SK-N-DZ (cell line): ENCODE data around the gene SLFN12L.
"Not testable (repeated sequence)": the region's sequence is repeated elsewhere in the genome, so short reads cannot be mapped to it uniquely, and the experiment has no call there.

Experiments used
- DNase-seq: peaks from one replicate; pipeline ENCODE4 v3.0.0-alpha.2; 2015; ENCODE audit warnings: low spot score

SLFN12L gene

DNA sequence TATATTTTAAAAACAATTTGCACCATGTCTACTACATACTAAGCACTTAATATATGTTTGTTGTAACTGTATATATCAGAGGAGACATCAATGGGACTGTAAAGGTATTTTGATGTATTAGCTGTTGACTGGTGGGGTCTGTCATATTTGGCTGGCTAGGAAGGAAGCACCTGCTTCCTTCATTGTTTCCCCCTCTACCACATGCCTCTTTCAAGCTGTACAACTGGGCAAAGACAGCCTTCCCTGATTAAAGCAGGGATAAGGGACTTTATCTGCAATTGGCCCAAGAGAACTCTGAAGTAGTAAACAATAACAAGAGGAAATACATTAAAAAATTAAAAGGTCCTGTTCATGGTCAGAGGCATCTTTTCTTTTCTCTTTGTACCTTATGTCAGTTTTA, 5.5 kb upstream of the SLFN12L start:
- DNase-seq = no peak

DNA sequence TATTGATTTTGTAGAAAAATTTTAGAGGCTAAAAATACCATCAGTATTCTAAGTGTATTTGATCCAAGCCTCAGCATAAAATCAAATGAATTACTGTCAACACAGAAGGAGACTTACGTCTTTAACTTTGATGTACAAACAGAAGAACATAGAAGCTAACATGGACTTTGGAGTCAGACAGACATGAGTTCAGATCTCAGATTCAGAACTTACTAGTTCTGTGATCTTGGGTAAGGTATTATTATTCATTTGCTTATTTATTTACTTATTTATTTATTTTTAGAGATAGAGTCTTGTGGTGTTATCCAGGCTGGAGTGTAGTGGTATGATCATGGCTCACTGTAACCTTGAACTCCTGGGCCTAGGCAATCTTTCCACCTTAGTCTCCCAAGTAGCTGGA, 4.0 kb upstream of the SLFN12L start:
- DNase-seq = no peak

DNA sequence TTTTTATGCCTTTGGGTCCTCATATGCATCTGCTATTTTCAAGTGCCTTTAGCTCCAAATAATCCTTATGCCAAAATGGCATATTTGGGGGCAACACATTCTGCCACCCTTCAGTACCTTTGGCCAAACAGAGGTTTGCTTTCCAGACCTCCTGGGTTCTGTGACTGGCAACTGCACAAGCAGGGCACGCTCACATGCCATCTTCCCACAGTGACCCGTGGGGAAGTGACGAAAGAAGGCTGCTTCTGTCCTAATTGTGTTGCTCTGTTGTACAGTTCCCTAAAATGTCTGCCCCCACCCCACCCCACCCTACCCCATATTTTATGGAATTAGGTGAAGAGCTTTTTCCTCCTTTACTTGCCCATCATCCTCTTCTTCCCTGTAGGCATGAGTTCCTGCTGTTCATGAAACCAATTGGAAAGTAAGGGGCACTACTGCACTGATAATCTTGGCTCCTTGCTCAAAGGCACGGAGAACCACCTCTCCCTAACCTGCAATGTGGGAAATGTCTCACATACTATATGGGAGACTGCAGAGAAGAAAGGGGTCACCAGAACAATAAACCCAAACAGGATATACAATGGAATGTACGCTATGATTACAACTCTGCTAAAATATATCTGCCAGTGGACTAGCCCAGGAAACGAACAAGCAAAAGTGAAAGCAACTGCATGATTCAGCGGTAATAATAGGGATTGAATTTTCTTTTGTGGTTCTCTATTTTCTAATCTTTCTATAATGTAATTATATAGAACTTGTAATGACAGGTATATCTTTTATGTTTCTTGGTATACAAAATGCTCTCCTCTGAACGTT, 3.3 kb upstream of the SLFN12L start:
- no peak for DNase-seq

DNA sequence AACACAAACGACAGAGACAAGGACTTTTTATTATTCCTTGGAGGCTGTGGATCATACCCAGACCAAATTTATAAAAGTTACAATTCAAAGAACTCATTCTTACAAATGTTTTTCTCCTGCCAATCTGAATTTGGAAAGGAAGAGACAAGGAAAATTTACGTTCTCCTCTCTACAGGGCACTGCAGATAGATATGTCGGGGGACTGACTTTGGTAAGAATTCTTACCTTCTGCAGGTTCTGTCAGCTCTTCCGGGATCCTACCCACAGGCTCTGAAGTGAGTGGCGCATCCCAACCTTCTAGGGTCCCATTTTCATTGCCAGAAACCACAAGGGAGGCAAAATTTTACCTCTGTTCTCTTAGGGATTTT, 2.2 kb upstream of the SLFN12L start:
- no peak for DNase-seq

DNA sequence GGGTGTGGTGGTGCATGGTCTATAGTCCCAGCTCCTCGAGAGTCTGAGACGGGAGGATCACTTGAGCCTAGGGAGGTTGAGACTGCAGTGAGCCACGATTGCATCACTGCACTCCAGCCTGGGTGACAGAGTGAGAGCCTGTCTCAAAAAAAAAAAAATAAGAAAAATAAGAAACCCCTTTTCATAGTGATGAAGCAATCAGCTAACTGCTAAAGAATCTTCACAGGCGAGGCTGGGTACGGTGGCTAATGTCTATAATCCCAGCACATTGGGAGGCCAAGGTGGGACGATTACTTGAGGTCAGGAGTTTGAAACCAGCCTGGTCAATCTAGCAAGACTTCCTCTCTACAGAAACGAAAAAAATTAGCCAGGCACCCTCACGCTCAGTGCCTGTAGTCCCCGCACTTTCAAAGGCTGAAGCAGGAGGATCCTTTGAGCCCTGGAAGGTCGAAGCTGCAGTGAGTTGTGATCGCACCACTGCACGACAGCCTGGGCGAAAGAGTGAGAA, 760 bp downstream of the SLFN12L start:
- DNase-seq = no peak

DNA sequence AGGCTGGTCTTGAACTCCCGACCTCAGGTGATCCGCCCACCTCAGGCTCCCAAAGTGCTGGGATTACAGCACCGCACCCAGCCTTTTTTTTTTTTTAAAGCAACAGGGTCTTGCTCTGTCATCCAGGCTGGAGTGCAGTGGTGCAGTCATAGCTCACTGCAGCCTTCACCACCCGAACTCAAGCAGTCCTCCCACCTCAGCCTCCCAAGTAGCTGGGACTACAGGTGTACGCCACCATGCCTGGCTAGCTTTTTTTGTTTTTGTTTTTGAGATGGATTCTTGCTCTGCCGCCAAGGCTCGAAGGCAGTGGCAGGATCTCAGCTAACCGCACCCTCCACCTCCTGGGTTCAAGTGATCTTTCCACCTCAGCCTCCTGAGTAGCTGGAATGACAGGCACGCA, 2.1 kb downstream of the SLFN12L start:
- not testable (repeated sequence) for DNase-seq

DNA sequence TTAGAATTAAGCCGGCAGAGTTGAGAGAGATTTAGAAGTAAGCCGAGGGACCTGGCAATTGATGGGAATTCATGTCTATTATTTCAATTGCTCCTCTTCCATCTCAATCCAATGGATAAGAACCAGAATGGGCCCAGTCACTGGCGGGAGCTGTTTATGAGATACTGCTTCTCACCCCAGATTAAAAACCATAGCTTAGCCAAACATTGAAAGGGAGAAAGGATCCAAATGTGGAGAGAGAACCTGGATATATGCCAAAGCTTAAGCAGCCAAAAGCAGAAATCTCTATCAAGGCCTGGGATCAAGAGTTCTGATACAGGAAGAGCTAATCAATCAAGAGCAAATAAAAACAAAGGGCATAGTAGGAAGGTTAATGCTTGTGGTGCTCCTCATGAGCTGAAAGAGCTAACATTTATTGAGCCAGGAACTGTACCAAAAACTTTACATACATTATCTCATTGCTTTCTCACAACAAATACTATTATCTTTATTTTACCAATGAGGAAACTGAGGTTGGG, 2.8 kb downstream of the SLFN12L start:
- DNase-seq = no peak

DNA sequence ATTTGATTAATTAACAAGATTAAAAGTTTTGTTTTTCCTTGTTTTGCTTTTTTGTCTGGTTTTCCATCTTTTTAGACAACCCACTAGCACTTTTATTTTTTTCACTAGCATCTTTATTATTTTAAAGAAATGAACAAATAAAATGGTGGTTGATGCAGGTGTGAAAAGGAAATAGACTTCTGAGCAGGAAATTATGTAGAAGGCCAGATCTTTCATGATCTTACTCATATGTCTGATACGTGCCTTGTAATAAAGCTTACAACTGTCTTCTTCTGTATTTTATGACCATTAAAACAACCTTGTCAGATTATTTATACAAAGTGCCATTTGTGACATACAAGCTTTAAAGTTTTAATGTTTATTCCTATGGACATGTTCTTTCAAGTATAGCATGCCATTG, 6.3 kb downstream of the SLFN12L start:
- DNase-seq = no peak

DNA sequence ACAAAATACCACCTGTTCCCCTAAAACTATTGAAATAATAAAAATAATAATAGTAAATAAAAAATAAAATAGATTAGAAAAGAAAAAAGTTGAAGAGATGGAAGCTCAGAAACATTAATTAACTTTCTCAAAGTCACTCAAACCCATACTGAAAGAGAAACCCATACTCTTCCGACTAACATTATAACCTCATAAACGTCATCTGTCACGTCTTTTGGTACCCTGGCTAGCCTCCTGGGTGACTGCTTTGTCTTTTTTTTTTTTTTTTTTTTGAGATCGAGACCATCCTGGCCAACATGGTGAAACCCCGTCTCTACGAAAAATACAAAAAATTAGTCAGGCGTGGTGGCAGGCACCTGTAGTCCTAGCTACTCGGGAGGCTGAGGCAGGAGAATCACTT, 7.6 kb downstream of the SLFN12L start:
- no peak for DNase-seq

DNA sequence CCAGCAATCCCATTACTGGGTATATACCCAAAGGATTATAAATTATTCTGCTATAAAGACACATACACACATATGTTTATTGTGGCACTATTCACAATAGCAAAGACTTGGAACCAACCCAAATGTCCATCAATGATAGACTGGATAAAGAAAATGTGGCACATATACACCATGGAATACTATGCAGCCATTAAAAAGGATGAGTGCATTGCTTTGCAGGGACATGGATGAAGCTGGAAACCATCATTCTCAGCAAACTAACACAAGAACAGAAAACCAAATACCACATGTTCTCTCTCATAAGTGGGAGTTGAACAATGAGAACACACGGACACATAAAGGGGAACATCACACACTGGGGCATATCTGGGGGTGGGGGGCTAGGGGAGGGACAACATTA, 8.2 kb downstream of the SLFN12L start:
- not testable (repeated sequence) for DNase-seq

DNA sequence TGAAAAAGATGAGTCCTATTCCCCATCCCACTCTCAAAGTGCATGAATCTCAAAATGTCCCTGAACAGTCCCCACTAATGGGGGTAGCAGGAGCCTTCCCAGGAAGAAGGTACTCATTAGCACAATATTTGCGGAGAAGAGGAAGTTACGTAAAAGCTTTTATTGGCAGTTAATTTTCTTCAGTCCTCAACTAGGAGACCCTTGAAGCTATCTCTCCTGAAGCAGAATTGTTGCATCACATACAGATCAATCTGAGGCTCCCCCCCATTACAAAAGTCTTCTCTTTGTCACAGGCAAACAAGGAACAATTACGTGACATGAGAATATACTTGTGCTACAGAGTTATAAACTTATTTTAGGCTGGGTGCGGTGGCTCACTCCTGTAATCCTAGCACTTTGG, 14.2 kb downstream of the SLFN12L start:
- DNase-seq = no peak

DNA sequence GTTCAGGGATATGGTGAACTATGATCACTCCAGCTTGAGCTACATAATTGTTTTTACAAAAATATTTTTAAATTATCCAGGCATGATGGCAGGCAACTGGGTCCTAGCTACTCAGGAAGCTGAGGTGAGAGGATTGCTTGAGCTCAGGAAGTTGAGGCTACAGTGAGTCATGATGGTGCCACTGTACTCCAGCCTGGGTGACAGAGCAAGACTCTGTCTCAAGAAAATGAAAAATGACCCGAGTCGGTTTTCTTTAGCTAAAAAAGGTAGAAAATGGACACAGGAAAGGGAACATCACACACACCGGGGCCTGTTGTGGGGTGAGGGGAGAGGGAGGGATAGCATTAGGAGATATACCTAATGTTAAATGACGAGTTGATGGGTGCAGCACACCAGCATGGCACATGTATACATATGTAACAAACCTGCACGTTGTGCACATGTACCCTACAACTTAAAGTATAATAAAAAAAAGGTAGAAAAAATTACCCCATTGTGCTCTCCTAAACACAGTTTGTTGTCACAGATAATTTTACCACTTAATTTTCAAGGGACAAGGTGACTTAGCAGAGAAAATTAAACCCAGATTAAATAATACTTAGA, 15.7 kb downstream of the SLFN12L start:
- DNase-seq = not testable (repeated sequence)

DNA sequence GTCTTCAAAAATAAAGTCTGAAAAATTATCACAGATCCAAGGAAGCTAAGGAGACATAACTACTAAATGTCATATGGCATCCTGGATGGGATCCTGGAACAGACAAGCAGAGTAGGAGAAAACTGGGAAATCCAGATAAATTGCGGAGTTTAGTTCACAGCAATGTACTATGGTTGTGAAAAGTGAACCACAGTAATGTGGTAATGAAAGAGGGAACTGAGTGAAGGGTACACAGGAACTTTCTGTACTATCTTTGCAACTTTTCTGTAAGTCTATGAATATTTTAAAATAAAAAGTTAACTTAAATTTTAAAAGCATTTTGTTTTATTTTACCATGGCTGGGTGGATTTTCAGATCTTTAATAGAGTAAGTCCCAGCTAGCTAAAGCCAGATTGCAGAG, 16.3 kb downstream of the SLFN12L start:
- DNase-seq = no peak

DNA sequence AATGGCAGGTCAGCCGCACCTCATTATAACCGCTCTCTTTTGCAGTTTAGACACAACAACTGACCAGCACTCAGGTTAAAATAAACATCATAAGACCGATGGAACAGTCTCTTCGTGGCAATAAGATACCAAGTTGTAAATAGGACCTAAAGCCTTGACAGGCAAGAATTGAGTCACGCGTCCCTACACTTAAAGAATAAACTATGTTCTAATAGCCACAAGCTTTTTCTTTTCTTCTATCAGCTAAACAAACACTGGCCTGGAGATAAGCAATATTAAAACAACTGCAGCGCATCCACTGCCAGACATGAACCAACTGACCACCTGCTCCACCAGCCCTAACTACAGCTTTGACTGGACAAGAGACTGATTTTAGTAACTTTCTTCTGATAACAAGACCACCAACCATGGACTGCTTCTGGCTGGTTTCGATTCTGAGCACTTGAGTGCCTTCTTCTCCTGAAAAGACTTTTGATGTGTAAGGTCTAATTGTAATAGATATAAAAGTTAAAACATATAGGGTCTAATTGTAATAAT, 17.5 kb downstream of the SLFN12L start:
- no peak for DNase-seq

DNA sequence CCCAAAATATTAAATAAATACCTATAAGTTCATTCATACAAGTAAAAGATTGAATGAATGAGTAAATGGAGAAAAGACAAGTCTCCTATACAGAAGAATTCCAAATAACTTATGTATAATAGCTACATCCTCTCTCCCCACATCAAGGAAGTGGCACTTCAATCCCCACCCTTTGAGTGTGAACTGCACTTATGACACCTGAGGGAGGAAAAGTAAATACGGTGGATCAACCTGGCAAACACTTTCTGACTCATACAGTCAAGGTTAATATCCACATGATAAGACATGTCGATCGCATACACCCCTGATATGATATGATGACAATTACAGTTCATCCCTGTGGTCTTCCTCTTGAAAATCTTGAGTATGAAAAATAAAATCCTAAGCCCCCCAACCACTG, 18.0 kb downstream of the SLFN12L start:
- DNase-seq = no peak

DNA sequence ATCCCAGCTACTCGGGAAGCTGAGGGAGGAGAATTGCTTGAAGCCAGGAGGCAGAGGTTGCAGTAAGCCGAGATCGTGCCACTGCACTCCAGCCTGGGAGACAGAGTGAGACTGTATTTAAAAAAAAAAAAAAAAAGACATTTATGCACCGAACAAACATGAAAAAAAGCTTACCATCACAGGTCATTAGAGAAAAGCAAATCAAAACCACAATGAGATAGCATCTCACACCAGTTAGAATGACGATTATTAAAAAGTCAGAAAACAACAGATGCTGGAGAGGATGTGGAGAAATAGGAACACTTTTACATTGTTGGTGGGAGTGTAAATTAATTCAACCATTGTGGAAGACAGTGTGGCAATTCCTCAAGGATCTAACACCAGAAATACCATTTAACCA, 19.0 kb downstream of the SLFN12L start:
- not testable (repeated sequence) for DNase-seq

DNA sequence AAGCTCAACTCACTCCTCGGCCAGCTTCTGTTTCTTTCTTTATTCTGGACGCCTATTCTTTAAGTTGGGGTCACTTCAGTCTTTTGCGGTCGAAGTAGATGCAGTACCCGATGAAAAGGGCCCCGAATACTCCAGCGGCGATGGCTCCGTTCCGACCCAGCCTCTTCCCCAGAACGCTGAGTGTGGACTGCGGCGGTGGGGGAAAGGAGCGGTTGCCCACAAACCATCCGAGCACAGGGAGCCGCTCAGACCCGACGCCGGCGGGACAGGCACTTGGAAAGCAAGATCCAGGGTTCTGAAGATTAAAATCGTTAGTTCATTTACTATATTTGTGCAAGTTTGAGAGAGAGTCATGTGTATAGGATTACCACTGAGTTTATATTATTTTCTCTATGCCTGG, 22.5 kb downstream of the SLFN12L start:
- no peak for DNase-seq

DNA sequence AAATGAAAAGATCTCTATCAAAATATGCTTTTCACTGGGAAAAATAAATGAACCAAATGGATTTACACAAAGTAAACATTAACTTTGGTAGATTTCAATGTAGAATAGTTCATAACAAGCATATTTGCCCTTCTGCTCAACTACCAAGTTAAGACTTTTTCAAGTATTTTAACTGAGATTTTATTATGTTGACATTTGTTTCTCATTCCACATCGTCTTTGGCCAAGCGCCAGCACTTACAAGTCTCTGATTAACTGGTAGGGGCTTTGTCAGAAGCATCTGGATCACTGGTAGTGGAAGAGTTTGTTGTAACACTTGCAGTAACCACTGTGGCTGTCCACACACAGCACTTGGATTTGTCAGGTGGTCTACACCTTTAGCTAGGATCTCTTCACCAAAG, 22.9 kb downstream of the SLFN12L start:
- no peak for DNase-seq

DNA sequence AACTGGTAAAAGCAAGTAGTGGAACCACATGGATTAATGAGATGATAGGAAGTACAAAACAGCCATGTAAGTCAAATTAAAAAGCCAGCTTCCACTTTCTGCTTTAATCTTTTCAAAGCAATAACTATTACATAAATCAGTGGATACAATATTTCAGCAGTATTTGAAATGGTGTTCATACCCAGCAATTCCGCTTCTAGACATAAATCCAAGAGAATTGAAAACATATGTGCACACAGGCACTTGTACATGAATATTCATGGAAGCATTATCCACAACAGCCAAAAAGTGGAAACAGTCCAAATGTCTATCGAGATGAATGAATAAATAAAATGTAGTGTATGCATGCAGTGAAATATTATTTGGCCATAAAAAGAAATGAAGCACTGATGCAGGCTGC, 27.4 kb downstream of the SLFN12L start:
- DNase-seq = no peak

DNA sequence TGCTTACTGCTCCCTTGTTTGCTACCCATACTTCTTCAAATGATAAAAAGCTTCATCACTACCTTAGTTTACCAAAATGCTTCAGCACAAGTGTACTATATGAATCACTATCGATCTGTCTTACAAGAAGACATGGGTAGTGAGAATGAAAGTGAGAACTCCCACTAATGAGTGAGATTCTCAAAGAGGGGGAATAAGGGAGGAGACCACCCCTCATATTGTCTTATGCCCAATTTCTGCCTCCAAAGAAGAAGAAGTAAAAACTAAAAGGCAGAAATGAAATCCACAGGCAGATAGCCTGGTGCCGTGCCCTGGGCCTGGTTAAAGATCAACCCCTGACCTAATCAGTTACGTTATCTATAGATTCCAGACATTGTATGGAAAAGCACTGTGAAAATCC, 29.8 kb downstream of the SLFN12L start:
- not testable (repeated sequence) for DNase-seq

DNA sequence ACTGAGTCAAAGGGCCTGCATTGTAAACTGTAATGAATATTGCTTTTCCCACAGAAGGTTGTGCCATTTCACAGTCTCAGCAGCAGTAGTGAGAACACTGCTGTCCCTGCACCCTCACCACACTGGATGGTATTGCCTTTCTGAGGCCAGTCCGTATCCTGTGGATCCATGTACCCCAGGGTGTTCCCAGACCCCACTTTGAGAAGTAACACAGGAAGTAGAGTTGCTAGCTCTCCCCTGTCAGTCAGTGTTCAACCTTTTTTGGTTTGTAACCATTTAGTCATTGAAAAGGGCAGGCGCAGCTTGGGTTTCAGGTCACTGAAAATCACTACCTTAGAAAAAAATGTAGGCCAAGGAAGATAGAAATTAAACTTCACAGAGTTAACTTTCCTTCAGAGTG, 37.9 kb downstream of the SLFN12L start:
- no peak for DNase-seq

DNA sequence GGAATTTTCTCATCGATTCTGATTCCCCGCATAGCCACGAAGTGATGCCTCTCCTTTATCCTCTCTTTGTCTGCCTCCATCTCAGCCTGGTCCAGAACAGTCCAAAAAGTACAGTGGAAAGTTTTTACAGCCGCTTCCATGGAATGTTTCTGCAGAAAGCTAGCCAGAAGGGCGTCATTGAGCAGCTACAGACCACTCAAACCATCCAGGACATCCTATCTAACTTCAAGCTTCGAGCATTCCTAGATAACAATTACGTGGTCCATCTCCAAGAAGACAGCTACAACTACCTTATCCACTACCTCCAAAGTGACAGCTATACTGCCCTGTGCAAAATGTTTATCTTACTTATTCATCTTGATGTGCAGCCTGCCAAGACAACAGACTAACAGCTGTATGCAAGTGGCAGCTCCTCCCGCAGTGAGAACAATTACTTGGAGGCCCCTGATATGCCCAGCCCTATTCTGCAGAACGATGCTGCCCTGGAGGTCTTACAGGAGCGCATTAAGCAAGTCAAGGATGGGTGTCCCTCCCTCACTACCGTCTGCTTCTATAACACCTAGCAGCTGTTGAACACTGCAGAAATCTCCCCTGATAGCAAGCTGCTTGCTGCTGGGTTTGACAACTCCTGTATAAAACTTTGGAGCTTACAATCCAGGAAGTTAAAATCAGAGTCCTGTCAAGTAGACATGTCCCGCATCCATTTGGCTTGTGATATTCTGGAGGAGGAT, 38.9 kb downstream of the SLFN12L start:
- no peak for DNase-seq
